ENCODE results near the gene ARL15. TPM values are rescaled to one million over a fixed set of nuclear protein-coding genes. Genes with fewer than 3 reads are reported as not detected.
"Not testable (repeated sequence)": the region's sequence is repeated elsewhere in the genome, so short reads cannot be mapped to it uniquely, and the experiment has no call there.

The ARL15 gene
- total RNA-seq, 2 donors from 2014 or later, result 30.6 to 35.7 TPM

DNA sequence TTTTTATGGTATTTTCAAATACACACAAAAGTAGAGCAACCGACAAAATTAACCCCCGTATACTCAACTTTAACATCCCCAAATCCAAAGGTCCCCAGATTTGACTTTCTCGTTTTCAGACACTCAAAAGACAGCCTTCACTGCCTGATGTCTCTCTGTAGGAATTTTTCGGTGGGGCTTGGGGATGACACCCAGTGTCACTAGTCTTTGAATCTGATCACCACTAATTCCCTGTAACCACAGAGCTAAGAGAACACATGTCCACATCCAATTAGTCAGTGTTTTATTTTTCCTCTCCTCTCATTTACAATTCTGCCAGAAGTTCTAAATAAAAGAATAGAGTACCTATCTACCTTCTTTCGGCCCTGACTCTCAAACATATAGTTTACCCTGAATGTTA, 324.6 kb downstream of the ARL15 start:
- DNase-seq (ENCODE audit: low spot score), result no peak
- intact Hi-C loops (cut with DNase I), result no loop called here

DNA sequence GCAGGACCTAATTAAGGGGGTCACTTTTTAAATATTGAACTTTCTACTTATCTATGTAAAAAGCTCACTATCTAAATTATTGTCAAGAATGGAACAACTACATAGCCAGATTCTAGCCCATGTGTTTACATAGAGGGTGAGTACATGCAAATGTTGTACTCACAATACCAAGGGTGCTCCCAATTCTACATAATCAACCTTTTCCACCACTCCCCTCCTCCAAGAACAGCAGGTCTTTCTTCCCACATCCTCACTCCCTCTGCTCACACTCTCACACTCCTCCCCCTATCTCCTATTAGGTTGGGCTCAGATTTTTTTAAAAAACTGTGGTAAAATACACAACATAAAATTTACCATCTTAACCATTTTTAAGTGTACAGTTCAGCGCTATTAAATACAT, 325.4 kb downstream of the ARL15 start:
- intact Hi-C loops (cut with DNase I), result no loop called here
- no peak for DNase-seq (ENCODE audit: low spot score)

DNA sequence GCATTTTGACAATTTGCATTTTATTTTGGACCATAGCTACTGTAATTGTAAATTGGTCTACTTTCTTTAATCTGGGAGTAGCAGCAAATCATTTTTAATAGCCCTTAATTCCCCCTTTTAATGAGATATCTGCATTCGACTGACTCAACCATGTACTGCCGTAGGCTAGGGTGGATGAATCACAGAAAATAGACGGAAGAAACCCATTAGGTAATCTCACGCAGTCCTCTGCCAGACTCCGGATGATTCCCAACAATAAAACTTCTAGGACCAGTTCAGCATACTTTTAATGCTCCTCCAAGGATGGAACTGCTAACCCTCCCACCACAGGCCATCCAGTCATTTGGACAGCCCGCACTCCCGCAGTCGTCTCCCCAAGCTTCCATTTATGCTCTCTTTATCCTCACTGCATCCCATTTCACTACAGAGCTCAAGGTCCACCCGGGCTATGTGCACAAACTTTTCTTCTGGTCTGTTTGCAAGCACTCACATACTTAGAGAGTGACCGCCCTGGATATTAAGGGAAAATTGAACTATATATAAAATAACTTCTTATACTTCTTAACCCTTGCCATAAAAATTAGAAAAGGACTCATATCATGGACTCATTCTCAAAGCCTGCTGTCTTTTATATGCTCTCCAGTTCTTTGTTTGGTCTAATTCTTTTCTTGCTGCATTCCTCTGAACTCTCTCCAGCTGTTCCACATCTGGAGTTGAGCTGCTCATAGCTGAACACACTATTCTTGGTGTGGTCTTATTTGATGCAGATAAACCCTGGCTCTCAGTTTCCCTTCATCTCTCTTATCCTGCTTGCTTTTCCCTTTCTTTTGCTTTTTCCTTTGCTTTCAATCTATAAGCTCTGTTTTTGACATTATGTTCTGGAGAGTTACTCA, 326.6 kb downstream of the ARL15 start:
- no peak for DNase-seq (ENCODE audit: low spot score)
- intact Hi-C loops (cut with DNase I), result no loop called here

DNA sequence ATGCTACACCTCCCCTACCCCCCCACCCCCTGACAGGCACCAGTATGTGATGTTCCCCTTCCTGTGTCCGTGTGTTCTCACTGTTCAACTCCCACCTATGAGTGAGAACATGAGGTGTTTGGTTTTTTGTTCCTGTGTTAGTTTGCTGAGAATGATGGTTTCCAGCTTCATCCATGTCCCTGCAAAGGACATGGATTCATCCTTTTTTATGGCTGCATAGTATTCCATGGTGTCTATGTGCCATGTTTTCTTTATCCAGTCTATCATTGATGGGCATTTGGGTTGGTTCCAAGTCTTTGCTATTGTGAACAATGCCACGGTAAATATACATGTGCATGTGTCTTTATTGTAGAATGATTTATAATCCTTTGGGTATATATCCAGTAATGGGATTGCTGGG, 328.1 kb downstream of the ARL15 start:
- DNase-seq (ENCODE audit: low spot score); intact Hi-C loops (cut with DNase I): not testable (repeated sequence)

DNA sequence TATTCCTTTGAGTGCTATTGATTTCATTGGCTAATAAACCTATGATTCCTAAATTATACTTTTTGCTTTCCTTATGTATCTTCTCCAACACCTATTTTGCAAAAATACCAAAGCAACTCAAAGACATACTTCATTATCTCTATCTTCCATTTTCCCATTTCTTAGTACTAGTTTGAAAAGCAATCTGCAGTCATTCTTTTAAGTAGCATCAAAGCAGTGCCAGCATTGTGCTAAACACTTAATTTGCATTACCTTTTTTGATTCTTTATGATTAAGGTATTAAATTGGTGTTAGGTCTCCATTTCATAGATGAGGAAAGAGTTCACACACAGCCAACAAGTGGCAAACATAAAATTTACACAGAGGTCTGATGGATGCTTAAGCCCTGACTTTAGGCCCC, 330.3 kb downstream of the ARL15 start:
- intact Hi-C loops (cut with DNase I), result no loop called here
- no peak for DNase-seq (ENCODE audit: low spot score)

DNA sequence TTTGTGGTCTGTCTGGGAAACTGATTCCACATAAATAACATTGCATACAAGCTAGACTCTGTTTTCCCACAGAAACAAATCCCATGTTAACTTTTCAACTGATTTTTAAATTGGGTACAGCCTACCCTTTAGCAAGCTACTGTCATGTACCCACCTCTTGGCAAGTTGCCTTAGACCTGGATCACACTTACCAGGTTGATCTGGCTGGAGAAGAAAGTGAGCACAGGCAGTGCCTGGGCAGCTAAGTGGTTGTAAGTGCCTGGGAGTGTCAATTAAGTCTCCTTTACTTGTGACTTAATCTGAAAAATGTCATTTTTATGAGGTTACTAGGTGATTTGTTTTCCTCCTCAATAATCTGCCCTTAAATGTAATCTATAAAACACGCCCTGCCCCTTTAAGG, 336.4 kb downstream of the ARL15 start:
- no peak for DNase-seq (ENCODE audit: low spot score)
- intact Hi-C loops (cut with DNase I), result no loop called here

DNA sequence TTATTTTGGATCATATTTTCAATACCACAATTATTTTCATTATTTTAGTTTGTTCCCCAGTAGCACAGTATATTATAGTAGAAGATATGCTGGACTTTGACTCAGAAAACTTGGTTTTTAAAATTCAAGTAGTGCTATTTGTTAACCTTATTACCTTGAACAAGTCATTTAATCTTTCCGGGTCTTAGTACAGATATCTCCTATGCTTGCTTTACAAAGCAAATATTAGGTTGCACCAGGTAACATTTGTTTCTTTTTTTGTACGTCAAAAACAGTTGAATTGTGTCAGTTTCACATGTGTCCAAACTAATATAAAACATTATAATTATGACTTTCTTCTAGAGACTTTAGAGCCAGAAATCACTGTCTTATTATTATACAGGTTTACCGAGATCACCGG, 338.1 kb downstream of the ARL15 start:
- intact Hi-C loops (cut with DNase I), result no loop called here
- no peak for DNase-seq (ENCODE audit: low spot score)

DNA sequence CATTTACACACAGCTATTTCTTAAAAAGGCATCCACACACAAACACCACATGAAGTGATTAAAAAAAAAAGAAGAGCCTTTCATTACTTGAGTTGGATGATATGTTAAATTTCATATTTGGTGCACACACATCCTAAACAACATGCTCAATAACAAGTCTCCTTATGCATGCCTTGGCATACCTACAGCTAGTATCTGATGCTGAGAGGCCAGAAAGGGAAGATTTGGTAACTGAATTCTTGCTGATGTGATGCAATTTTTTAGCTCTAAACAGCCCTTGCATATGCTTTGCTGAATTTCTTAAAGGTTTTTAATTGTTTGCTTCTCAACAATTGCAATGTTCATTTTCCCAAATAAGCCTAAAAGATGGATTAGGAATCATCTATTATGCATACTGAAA, 338.8 kb downstream of the ARL15 start:
- DNase-seq (ENCODE audit: low spot score), result no peak
- intact Hi-C loops (cut with DNase I), result no loop called here

DNA sequence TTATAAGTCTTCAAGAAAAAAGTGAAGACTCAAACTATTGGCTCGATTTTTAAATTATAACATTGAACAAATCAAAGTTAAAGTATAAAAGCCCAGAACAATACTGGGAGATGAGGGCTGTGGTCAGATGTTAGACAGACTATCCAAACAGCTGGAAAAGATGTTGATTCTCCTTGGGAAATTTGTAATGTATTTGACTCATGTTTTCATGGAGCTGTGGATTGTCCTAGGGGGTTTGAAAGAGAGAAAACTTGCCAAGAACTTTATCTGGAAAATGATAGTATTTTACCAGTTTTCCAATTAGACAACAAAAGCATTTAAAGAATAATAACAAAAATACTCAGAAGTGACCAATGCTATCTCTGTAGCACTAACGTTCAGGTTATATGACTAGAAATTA, 339.2 kb downstream of the ARL15 start:
- no peak for DNase-seq (ENCODE audit: low spot score)
- intact Hi-C loops (cut with DNase I), result no loop called here

DNA sequence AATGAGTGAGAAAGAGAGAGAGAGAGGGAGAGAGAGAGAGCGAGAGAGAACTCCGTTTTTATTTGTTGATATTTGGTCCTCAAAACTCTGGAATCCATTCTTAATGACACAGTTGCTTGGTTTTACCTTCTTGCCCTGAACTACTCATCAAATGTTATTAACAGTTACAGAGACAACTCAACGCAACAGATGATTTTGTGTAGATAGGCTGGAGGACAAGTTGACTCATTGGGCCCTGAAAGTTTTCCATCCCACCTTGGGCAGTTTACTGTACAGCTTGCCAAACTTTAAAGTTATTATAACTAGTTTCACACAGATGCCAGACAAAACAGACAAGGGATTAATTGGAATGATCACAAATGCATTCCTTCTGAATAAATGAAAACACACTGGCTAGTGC, 339.9 kb downstream of the ARL15 start:
- no peak for DNase-seq (ENCODE audit: low spot score)
- intact Hi-C loops (cut with DNase I), result no loop called here

DNA sequence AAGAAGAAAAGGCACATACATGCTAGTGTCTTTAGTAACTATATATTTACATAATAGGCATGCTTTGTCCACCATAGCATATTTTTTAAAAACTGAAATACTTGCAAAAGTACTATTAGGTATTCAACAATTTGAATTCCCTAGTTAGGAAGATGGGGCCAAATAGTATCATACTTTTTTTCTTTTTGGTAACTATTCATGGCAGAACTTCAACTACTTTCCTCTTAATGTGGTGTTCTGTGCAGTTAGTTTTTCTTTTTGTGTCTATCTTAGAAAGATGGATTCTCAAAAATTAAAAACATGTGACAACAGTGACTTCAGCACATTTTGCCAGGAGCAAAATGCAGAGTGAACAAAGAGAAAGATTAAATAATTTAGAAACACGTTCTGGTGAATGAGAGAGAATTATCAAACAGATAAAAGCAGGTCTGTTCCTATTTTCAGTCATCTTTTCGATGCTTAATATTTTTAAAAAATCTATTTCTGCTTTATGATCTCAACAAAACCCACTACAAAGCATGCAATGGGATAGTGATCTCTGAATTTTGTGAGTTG, 341.1 kb downstream of the ARL15 start:
- intact Hi-C loops (cut with DNase I), result no loop called here
- no peak for DNase-seq (ENCODE audit: low spot score)

DNA sequence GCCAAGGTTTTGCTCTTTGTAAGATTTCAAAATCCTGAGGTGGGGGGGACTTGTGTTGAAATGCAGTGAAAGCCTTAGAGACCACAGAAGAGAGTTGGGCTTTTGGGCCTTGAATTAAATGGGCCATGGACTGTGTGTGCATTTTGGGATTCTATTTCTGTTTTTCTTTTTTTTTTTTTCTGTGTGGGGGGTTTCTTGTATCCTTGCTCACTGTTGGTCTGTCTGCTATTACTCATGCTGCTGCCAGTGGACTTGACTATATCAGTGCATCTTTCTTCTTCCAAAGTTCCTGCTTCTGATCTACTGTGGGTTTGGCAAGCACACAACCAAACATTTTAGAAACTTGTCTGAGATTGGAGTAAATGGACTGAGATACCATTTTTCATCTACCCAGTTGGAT, 344.9 kb downstream of the ARL15 start:
- intact Hi-C loops (cut with DNase I), result no loop called here
- no peak for DNase-seq (ENCODE audit: low spot score)

DNA sequence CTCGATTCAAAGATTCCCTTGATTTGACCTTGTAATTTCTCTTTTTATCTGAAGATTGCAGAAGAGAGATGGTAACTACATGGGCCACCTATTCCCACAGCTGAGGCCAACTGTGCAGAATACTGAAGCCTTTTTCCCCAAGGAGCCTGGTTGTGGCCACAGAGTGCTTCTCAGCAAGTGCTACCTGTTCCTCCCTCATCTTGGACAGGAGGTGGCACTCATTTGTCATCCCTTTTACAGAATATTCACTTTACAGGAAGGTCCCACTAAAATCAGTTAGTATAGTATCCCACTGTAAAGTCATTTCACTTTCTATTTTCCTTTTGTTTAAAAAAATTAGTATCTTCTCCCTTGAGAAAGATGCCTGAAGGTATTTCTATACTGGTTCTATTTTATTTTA, 346.4 kb downstream of the ARL15 start:
- no peak for DNase-seq (ENCODE audit: low spot score)
- intact Hi-C loops (cut with DNase I), result no loop called here

DNA sequence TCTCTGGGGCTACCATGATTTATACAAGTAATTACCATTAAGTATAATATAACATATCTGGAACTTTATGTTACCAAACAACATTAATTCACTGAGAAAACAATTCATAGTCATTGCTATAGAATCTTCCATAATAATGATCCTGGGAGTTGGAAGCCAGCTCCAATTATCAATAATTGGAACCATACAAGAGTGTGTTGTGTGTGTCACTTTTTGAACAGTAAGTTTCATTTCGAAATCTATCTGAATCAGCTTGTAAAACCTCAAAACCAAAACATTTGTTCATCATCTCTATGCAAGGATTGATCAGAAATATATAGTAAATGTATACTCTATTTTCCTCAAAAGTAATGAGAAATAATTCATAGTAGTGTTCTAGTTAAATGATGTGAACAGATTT, 348.1 kb downstream of the ARL15 start:
- no peak for DNase-seq (ENCODE audit: low spot score)
- intact Hi-C loops (cut with DNase I), result no loop called here

DNA sequence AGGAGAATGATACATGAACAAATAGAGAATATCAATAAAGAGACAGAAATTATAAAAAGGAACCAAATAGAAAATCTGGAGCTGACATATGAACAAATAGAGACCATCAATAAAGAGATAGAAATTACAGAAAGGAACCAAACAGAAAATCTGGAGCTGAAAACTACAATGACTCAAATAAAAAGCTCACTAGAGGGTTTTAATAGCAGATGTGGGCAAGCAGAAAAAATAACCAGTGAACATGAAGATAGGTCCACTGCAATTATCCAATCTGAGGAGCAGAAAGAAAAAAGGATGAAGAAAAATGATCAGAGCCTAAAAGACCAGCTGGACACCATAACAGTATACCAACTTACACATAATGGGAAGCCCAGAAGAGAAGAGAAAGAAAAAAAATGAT, 353.7 kb downstream of the ARL15 start:
- no peak for DNase-seq (ENCODE audit: low spot score)
- intact Hi-C loops (cut with DNase I), result no loop called here

DNA sequence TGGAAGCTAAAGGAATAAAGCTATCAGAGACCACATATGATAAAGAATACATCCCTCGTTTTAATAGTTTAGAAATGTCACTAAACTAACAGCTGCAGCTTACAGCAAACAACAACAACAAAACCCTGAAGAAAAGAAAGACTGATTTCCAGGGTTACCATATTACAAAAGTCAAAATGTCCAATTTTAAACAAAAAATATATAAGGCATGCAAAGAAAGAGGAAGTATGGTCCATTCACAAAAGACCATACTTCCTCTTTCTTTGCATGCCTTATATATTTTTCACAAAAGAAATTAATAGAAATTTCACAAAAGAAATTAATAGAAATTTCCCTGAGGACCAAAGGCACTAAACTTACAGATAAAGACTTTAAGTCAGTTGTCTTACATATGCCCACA, 354.2 kb downstream of the ARL15 start:
- intact Hi-C loops (cut with DNase I), result no loop called here
- DNase-seq (ENCODE audit: low spot score), result no peak

DNA sequence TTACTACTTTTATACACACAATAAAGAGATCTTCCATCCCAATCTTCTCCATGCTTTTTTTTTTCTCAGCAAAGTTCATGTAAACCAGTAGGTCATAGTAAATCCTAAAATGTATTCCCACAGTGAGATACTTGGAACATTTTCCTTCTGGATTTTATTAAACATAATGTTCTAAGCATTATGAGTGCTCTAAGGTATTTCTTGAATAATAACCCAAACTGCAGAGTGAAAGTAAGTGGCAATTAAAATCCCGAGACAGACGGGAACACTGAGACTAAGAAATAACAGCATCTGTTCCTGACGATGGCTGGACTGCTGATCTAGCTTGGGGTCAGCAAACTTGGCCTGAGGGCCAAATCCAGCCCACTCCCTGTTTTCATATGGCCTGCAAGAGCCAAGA, 359.8 kb downstream of the ARL15 start:
- intact Hi-C loops (cut with DNase I), result no loop called here
- no peak for DNase-seq (ENCODE audit: low spot score)

DNA sequence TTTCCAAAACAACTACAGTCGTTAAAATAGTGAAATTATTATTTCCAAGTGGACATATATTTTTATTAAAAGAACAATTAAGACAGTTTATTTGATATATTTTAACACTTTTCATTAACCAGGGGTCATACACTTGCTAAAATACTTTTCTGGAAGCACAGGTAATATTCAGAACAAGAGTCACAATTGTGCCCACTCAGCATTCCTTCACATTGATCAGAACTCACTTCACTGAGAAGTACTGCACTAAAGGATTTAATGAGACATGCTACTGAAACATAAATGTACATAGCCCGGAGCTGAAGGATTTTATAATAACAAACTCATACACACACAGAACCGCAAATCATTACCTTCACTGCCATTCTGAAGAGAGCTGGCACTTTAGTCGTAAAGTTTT, 361.8 kb downstream of the ARL15 start:
- no peak for DNase-seq (ENCODE audit: low spot score)
- intact Hi-C loops (cut with DNase I), result no loop called here

DNA sequence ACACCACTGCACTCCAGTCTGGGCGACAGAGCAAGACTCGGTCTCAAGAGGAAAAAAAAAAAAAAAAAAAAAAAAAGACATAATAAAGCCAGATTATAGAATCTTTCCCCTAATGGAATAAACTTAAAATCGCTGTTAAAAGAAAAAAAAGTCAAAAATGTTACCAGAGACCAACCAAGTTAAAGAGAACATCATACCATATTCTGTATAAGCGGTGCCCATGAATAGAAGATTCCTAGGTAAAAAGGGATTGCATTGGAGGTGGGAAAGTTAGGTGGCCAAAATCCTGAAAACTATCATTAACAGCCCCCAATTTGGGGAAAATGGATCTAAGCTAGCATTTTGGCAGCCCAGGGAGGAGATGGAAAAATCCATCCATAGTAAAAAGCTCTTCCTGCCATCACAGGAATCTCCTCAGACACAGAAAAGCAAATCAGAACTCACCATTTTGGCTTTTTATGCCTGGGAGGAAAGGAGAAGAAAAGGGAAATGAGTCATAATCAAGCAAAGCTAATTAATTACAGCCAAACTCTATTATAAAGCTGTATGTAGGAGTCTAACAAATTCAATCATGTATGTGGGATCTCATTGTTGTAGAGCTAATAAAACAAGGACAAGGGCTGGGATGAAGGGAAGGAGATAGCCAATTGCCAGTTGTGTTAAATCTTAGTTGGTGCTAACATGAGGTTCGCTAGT, 363.8 kb downstream of the ARL15 start:
- intact Hi-C loops (cut with DNase I), result no loop called here
- DNase-seq (ENCODE audit: low spot score), result no peak

DNA sequence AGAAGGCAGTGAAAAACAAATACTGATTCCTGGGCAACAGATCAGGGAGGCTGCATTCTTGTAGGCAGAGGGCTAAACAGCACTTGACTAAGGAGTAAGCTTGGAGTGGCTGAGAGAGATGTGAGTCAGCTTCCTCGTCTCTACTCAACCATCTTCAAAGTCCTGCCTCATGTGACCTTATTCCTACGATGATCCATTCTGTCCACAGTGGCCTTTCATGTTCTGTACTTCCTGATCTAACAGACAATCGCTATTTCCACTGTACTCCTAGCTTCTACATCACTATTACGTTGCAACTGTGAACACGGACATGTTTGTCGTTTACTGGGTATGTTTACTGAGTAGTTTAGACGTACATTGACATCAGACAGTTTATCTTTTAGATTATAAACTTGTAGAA, 365.4 kb downstream of the ARL15 start:
- no peak for DNase-seq (ENCODE audit: low spot score)
- intact Hi-C loops (cut with DNase I), result no loop called here

DNA sequence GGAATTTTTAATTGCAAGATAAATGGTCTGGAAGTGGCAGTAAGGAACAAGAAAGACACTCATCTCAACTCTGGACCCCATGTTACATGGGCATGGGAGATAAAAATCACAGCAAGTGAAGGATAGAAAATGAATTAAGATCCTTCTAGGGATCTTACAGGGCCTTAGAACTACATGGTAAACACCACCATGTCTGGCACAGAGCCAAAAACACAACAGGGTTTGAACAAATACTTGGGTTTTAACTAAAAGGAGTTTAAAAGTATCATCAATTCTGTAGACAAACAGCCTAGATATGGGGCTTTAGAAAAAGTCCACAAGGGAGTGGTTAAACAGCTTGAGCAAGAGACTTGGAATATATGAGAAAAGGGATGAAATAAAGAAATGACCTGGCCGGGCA, 366.4 kb downstream of the ARL15 start:
- no peak for DNase-seq (ENCODE audit: low spot score)
- intact Hi-C loops (cut with DNase I), result no loop called here

Measured in posterior vena cava (tissue), 2 donors.